GM23248 (cell line): ENCODE measurements around the gene CDK2. TPM values are rescaled to one million over a fixed set of nuclear protein-coding genes. Genes with fewer than 3 reads are reported as not detected.
"Not testable (repeated sequence)": the region's sequence is repeated elsewhere in the genome, so short reads cannot be mapped to it uniquely, and the experiment has no call there.

Source experiments
- DNase-seq: peaks from one replicate; pipeline ENCODE4 v3.0.0-alpha.2; 2015
- H2AFZ ChIP-seq: fragments of 200-600 bp; sonication (generic); 2 replicates; pipeline ENCODE4 v1.6.1; 2016; ENCODE audit warnings: antibody characterized with exemption
- H3F3A ChIP-seq: fragments of 200-600 bp; sonication (generic); 2 replicates; pipeline ENCODE4 v1.6.1; 2016; ENCODE audit warnings: mild to moderate bottlenecking, antibody characterized with exemption, mixed run types; ENCODE audit not compliant: insufficient read depth
- H3K27ac ChIP-seq: fragments of 200-600 bp; sonication (generic); 2 replicates; pipeline ENCODE4 v1.5.1; 2016; ENCODE audit warnings: mild to moderate bottlenecking
- H3K27me3 ChIP-seq: fragments of 200-600 bp; sonication (generic); replicated peaks from 2 replicates; pipeline ENCODE4 v1.6.1; 2016; ENCODE audit warnings: mild to moderate bottlenecking; ENCODE audit not compliant: insufficient read depth
- H3K36me3 ChIP-seq: fragments of 200-600 bp; sonication (generic); 2 replicates; pipeline ENCODE4 v1.6.1; 2016; ENCODE audit warnings: low read depth, mild to moderate bottlenecking
- H3K4me1 ChIP-seq: fragments of 200-600 bp; sonication (generic); 2 replicates; pipeline ENCODE4 v1.6.1; 2016; ENCODE audit warnings: mild to moderate bottlenecking; ENCODE audit not compliant: insufficient read depth
- H3K4me2 ChIP-seq: fragments of 200-600 bp; sonication (generic); one replicate; pipeline ENCODE4 v1.6.1; 2016; ENCODE audit warnings: mild to moderate bottlenecking; ENCODE audit not compliant: unreplicated experiment
- H3K4me3 ChIP-seq: fragments of 200-600 bp; sonication (generic); 2 replicates; pipeline ENCODE4 v1.5.1; 2016; ENCODE audit warnings: mild to moderate bottlenecking
- H3K79me2 ChIP-seq: fragments of 200-600 bp; sonication (generic); 2 replicates; pipeline ENCODE4 v1.6.1; 2016; ENCODE audit warnings: mild to moderate bottlenecking; ENCODE audit not compliant: insufficient read depth
- H3K9ac ChIP-seq: fragments of 200-600 bp; sonication (generic); 2 replicates; pipeline ENCODE4 v1.6.1; 2016; ENCODE audit warnings: mild to moderate bottlenecking
- H3K9me2 ChIP-seq: fragments of 200-600 bp; sonication (generic); 2 replicates; pipeline ENCODE4 v1.6.1; 2016; ENCODE audit warnings: mixed run types, mild to moderate bottlenecking, moderate library complexity; ENCODE audit not compliant: insufficient read depth
- H3K9me3 ChIP-seq: fragments of 200-600 bp; sonication (generic); one replicate; pipeline ENCODE4 v1.6.1; 2017; ENCODE audit warnings: low read depth
- H4K20me1 ChIP-seq: fragments of 200-600 bp; sonication (generic); 2 replicates; pipeline ENCODE4 v1.6.0; 2016; ENCODE audit not compliant: insufficient read depth
- EZH2 ChIP-seq: fragments of 200-600 bp; sonication (generic); IDR thresholded peaks from 2 replicates; pipeline ENCODE4 v1.6.1; 2018; ENCODE audit warnings: antibody characterized with exemption, mild to moderate bottlenecking; ENCODE audit not compliant: insufficient read depth, poor library complexity, severe bottlenecking
- EZH2phosphoT487 ChIP-seq: fragments of 200-600 bp; sonication (generic); IDR thresholded peaks from 2 replicates; pipeline ENCODE4 v1.6.1; 2018; ENCODE audit warnings: antibody characterized with exemption, moderate library complexity, mild to moderate bottlenecking, low read depth; ENCODE audit not compliant: insufficient read depth
- WGBS, 2 experiments: methylation state at CpG; one replicate each; pipeline ENCODE4 v1.1.6; 2015 to 2017; ENCODE audit warnings: low lambda C conversion rate in 2 of 2, low coverage in 1 of 2; ENCODE audit errors: missing lambda C conversion rate in 2 of 2; 5-methylcytosine and 5-hydroxymethylcytosine counted together
- in situ Hi-C: fragments of 300-500 bp; cut with MboI; formaldehyde crosslinking; loops from 2 replicates; pipeline ENCODE4 v1.15.0; 2020
- polyA plus RNA-seq: library from polyadenylated mRNA; unstranded; fragments of >200 nt; fragmentation: Nextera tagmentation; extraction: Ambion mirVana; gene quantifications from 2 replicates; pipeline ENCODE4 v1.2.1, GENCODE V29; 2016
- total RNA-seq: library from RNA; depleted of rRNA; stranded (reverse); fragments of >200 nt; shearing (Covaris generic); gene quantifications from 2 replicates; pipeline ENCODE4 v1.2.3, GENCODE V29; 2014

Gene CDK2
- total and polyA plus RNA-seq, 2 experiments from 2014 or later = 16.6 to 20.8 TPM

DNA sequence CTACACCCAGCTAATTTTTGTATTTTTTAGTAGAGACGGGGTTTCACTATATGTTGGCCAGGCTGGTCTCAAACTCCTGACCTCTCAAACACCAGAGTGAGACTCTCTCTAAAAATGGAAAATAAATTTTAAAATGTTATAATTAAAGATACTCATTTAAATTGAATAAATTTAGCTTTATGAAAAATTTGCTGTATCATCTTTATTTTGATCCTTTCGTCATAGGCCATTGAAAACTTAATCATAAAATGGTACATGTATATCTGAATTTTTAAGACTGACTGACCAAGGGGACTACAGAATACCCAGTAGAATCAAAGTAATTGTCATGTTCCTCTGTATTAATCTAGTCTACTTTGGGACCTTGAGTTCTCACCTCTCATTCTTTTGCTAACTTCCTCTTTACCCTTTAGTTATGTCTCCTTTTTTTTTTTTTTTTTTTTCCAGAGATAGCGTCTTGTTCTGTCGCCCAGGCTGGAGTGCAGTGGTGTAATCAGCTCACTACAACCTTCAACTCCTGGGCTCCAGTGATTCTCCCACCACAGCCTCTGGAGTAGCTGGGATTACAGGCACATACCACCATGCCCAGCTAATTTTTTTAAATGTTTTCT, 16.7 kb downstream of the CDK2 start:
- TF ChIP-seq EZH2 (no peak), EZH2phosphoT487 (no peak)
- peaks cover 8% of the 10 kb centered on the region for H3K4me1 ChIP-seq
- no peaks in the 10 kb centered on the region for H3F3A ChIP-seq
- H2AFZ ChIP-seq = no peak overlapping the region
- H3K4me2 ChIP-seq = no peak overlapping the region
- H3K9ac ChIP-seq = no peak overlapping the region
- in situ Hi-C loops = no loop called here
- H3K4me3 ChIP-seq = no peak overlapping the region
- H3K27me3 ChIP-seq = no peaks in the 10 kb centered on the region
- H3K9me2 ChIP-seq = no peaks in the 10 kb centered on the region
- H4K20me1 ChIP-seq = peaks cover 4% of the 10 kb centered on the region; the same call in 1 of the 2 replicates
- DNase-seq = no peak
- no peak overlapping the region for H3K27ac ChIP-seq
- peaks cover 78% of the 10 kb centered on the region for H3K79me2 ChIP-seq
- H3K9me3 ChIP-seq = no peaks in the 10 kb centered on the region
- H3K36me3 ChIP-seq = peaks cover 21% of the 10 kb centered on the region
- 89 to 99% methylated on average over 4 of the region's 4 CpGs for WGBS, 2 experiments

DNA sequence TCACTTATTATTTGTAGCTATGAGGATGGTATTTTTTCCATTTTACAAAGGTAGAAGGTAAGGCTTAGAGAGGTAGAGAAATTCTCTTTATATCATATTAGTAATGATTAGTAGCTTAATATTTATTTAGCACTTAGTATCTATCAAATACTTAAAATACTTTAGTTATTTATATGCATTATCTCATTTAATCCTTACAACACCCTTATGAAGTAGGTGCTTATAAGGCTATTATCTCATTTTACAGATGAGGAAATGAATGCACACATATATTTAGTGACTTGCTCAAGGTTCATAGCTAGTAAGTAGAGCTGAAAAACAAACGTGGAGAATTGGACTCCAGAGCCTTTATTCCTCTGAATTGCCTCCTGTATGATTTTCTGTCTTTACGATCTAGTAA, 18.2 kb downstream of the CDK2 start:
- DNase-seq = no peak
- Histone ChIP-seq H3K9me3 (no peaks in the 10 kb centered on the region), H3K4me1 (peaks cover 8% of the 10 kb centered on the region), H4K20me1 (peaks cover 4% of the 10 kb centered on the region; the same call in 1 of the 2 replicates), H3K27ac (no peak overlapping the region), H3K9me2 (no peaks in the 10 kb centered on the region), H3K4me3 (no peak overlapping the region), H3K27me3 (no peaks in the 10 kb centered on the region), H3K9ac (no peak overlapping the region), H3F3A (no peaks in the 10 kb centered on the region), H2AFZ (no peak overlapping the region), H3K79me2 (peaks cover 64% of the 10 kb centered on the region), H3K36me3 (peaks cover 25% of the 10 kb centered on the region), H3K4me2 (no peak overlapping the region)
- 68 to 80% methylated on average over 2 of the region's 2 CpGs for WGBS, 2 experiments
- in situ Hi-C loops = no loop called here
- no peak for TF ChIP-seq EZH2phosphoT487
- no peak for TF ChIP-seq EZH2

DNA sequence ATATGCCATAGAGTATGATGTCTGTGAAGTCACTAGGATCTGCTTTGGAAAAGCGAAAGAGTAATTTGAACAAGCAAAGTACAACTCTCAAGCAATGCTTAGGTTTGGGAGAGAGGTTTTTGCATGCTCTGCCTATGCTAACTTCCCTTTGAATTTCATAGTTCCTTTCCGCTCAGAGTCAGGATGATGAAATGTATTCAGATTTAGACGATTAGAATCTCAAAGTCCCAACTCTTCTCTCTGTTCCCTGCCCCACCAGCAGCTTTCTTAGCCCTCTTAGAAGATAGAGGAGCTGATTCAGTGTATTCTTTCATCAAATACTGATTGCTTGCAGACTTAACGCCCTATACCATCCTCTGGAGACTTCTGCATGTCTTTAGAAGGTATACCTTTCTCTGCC, 18.7 kb downstream of the CDK2 start:
- peaks cover 28% of the 10 kb centered on the region for H3K36me3 ChIP-seq

DNA sequence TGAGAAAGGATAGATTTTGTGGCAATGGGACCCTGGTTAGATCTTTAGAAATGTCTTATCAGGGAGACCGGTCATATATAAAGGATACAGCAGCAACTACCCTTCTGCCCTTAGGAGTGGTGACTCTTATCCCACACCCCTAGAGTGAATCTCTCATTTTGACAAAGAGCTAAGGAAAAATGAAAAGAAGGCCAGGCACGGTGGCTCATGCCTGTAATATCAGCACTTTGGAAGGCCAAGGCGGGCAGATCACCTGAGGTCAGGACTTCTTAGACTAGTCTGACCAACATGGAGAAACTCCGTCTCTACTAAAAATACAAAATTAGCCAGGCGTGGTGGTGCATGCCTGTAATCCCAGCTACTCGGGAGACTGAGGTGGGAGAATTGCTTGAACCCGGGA, 19.3 kb downstream of the CDK2 start:
- H3K27ac ChIP-seq, H3K4me3 ChIP-seq, H3K4me2 ChIP-seq, H3K9me2 ChIP-seq, H2AFZ ChIP-seq, in situ Hi-C loops, H3F3A ChIP-seq, H4K20me1 ChIP-seq, H3K27me3 ChIP-seq, H3K9ac ChIP-seq, H3K4me1 ChIP-seq, DNase-seq, H3K9me3 ChIP-seq: not testable (repeated sequence)
- Histone ChIP-seq H3K79me2 (peaks cover 53% of the 10 kb centered on the region), H3K36me3 (peaks cover 35% of the 10 kb centered on the region)
- 93% methylated on average over 7 of the region's 7 CpGs for WGBS, 2 experiments

More for the DNA sequence above, 18.7 kb downstream of the CDK2 start:
- no peak overlapping the region for H3K27ac ChIP-seq
- in situ Hi-C loops = no loop called here
- no peak overlapping the region for H2AFZ ChIP-seq
- no peaks in the 10 kb centered on the region for H3K9me3 ChIP-seq
- H3F3A ChIP-seq = no peaks in the 10 kb centered on the region
- H3K79me2 ChIP-seq = peaks cover 59% of the 10 kb centered on the region
- peaks cover 4% of the 10 kb centered on the region; the same call in 1 of the 2 replicates for H4K20me1 ChIP-seq
- no peaks in the 10 kb centered on the region for H3K9me2 ChIP-seq
- H3K27me3 ChIP-seq = no peaks in the 10 kb centered on the region
- peaks cover 8% of the 10 kb centered on the region for H3K4me1 ChIP-seq
- H3K9ac ChIP-seq = no peak overlapping the region
- TF ChIP-seq EZH2 = no peak
- TF ChIP-seq EZH2phosphoT487 = no peak
- WGBS, 2 experiments = 90% methylated on average over 4 of the region's 4 CpGs
- H3K4me3 ChIP-seq = no peak overlapping the region
- DNase-seq = no peak
- H3K4me2 ChIP-seq = no peak overlapping the region

DNA sequence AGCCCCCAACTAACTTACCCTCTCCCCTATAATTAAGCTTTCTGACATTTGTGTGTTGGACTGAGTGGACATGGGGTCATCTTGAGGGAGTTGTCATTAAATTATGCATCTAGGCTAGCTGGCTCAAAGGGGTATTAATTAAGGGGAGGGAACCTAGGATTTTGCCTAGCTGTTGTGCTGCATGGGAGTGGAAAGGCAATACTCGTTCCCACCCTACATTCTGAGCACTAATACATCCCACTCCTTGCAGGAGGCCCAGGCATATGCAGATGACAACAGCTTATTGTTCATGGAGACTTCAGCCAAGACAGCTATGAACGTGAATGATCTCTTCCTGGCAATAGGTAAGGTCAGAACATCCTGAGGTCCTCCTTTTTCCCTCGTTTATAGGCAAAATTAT, 24.5 kb downstream of the CDK2 start:
- Histone ChIP-seq H3K79me2 (0 out of 2 replicates have a peak, but pooled peaks cover 2% of the 10 kb centered on the region), H3F3A (peaks cover 26% of the 10 kb centered on the region), H3K27ac (no peak overlapping the region), H3K9me2 (no peaks in the 10 kb centered on the region), H3K27me3 (no peaks in the 10 kb centered on the region), H3K4me2 (no peak overlapping the region), H3K9ac (no peak overlapping the region), H3K4me3 (no peak overlapping the region), H3K36me3 (peaks cover 29% of the 10 kb centered on the region), H3K9me3 (no peaks in the 10 kb centered on the region), H2AFZ (no peak overlapping the region), H3K4me1 (no peaks in the 10 kb centered on the region), H4K20me1 (no peaks in the 10 kb centered on the region)
- WGBS, 2 experiments = 79 to 81% methylated on average over 3 of the region's 3 CpGs
- no peak for DNase-seq
- TF ChIP-seq EZH2phosphoT487 (no peak), EZH2 (no peak)
- in situ Hi-C loops = no loop called here
